Common myeloid progenitor, CD34-positive (primary cell): Measurements from ENCODE around the gene DENND6B.

ENCODE experiments used
- CTCF ChIA-PET: fragments of 350-600 bp; sonication (Branson Sonifier 250); formaldehyde crosslinking; loops from one replicate; lab custom pipeline; 2021; ENCODE audit warnings: antibody characterized with exemption; lab: Charles Lee
- POLR2A ChIA-PET: fragments of 350-600 bp; sonication (Branson Sonifier 250); formaldehyde crosslinking; loops from one replicate; lab custom pipeline; 2021; ENCODE audit warnings: antibody characterized with exemption; lab: Charles Lee
- DNase-seq, 3 donors: peaks; one replicate each; pipeline versions ENCODE4 v3.0.0 to v3.0.0-alpha.2; 2013
- H3K27ac ChIP-seq, 2 experiments: 1 replicate in 1 of 2; 2 replicates in 1 of 2; pipeline ENCODE4 v1.7.0; 2013; ENCODE audit warnings: inconsistent platforms in 2 of 2, low read length in 2 of 2, mild to moderate bottlenecking in 2 of 2, low read depth in 1 of 2, moderate library complexity in 1 of 2; ENCODE audit not compliant: severe bottlenecking in 2 of 2, insufficient read depth in 1 of 2, poor library complexity in 1 of 2
- H3K27me3 ChIP-seq, 5 experiments: replicated peaks in 2 of 5; 1 replicate in 3 of 5; 2 replicates in 2 of 5; pipeline versions ENCODE4 v1.6.1 to v1.7.0; 2013; ENCODE audit warnings: low read length in 4 of 5, mild to moderate bottlenecking in 2 of 5, moderate library complexity in 2 of 5, inconsistent platforms in 1 of 5; ENCODE audit not compliant: insufficient read depth in 5 of 5, control insufficient read depth in 4 of 5
- H3K36me3 ChIP-seq, 4 experiments: 1 replicate in 2 of 4; 2 replicates in 2 of 4; pipeline versions ENCODE4 v1.6.1 to v1.7.0; 2013; ENCODE audit warnings: low read length in 3 of 4, control low read depth in 1 of 4, mild to moderate bottlenecking in 1 of 4; ENCODE audit not compliant: control insufficient read depth in 4 of 4, insufficient read depth in 4 of 4
- H3K4me1 ChIP-seq, 4 experiments: 1 replicate in 3 of 4; 2 replicates in 1 of 4; pipeline versions ENCODE4 v1.6.1 to v1.7.1; 2013; ENCODE audit warnings: low read length in 3 of 4, mild to moderate bottlenecking in 3 of 4, control low read depth in 1 of 4, inconsistent platforms in 1 of 4, moderate library complexity in 1 of 4; ENCODE audit not compliant: control insufficient read depth in 4 of 4, insufficient read depth in 4 of 4; ENCODE audit errors: control extremely low read depth in 1 of 4
- H3K4me3 ChIP-seq, 7 experiments: 1 replicate in 4 of 7; 2 replicates in 3 of 7; pipeline versions ENCODE4 v1.5.1 to v1.7.0; 2013; ENCODE audit warnings: mild to moderate bottlenecking in 7 of 7, low read length in 6 of 7, moderate library complexity in 6 of 7, inconsistent platforms in 2 of 7, low read depth in 2 of 7, control low read depth in 1 of 7; ENCODE audit not compliant: insufficient read depth in 4 of 7, control insufficient read depth in 1 of 7; ENCODE audit errors: extremely low read depth in 1 of 7
- H3K9me3 ChIP-seq, 5 experiments: 1 replicate in 4 of 5; 2 replicates in 1 of 5; pipeline versions ENCODE4 v1.6.1 to v1.7.1; 2013; ENCODE audit warnings: low read length in 4 of 5, mild to moderate bottlenecking in 2 of 5, inconsistent platforms in 1 of 5, low read depth in 1 of 5, moderate library complexity in 1 of 5; ENCODE audit not compliant: control insufficient read depth in 4 of 5, insufficient read depth in 2 of 5; ENCODE audit errors: control extremely low read depth in 1 of 5
- WGBS: methylation state at CpG from one replicate; pipeline ENCODE4 v1.1.5; 2013; ENCODE audit not compliant: insufficient coverage; 5-methylcytosine and 5-hydroxymethylcytosine counted together

DENND6B gene

GRCh38 chr22:50309601-50309991, 17.2 kb downstream of the DENND6B start:
- Histone ChIP-seq H3K4me3 (peak overlapping the region in 1 of 7 experiments; percentile 52), H3K36me3 (peaks cover 0 to 5% (median 2%) of the 10 kb centered on the region in 4 experiments), H3K27me3 (no peaks in the 10 kb centered on the region), H3K9me3 (no peaks in the 10 kb centered on the region), H3K27ac (no peak overlapping the region), H3K4me1 (peaks cover 0 to 66% (median 59%) of the 10 kb centered on the region in 4 experiments)
- POLR2A ChIA-PET: no interaction called here
- 94% methylated on average over 6 of the region's 7 CpGs for WGBS
- CTCF ChIA-PET: interaction anchor here (0.5 to 2.1 kb wide), 4 partner anchors 12 to 28 kb away, joined by 3 to 8 read pairs (median 4); no protein-coding TSS in a partner anchor
- DNase-seq: no peak

DNA sequence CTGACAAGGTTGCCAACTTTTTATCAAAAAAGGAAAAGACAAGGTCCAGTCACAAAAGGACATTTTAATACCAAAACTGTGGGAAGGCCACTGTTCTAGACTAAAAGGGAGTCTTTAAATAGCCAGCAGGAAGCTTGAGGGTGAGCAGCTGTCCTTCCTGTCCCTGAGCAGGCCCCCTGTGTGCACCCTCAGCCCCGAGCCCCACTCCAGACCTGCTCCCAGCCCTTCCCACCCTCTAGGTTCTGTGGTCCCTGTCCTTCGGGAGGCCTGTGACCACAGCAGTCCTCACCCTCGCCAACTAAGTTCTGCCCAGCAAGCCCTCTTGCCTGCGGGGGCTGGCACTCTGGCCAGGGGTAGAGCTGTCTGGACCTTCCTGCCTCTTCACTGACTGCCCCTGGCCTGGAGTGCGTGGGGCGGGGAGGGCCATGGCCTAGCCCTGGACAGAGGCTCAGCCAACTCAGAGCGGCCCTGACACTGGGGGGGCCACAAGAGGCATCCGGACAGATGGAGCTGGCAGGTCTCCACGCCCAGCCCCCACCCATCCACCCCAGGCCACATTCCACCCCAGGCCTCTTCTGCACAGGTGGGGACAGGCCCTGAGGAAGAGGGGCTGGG, 17.7 kb downstream of the DENND6B start:
- WGBS: 70% methylated on average over 8 of the region's 9 CpGs
- H3K27me3 ChIP-seq: no peaks in the 10 kb centered on the region
- peaks cover 0 to 66% (median 59%) of the 10 kb centered on the region in 4 experiments for H3K4me1 ChIP-seq
- ChIA-PET POLR2A (no interaction called here), CTCF (interaction anchor here (1.1 to 2.1 kb wide), 3 partner anchors 15 to 27 kb away, joined by 3 to 8 read pairs (median 4); no protein-coding TSS in a partner anchor)
- H3K36me3 ChIP-seq: peaks cover 0 to 5% (median 2%) of the 10 kb centered on the region in 4 experiments
- no peaks in the 10 kb centered on the region for H3K9me3 ChIP-seq
- DNase-seq: peak in 1 of 3 donors; percentile 19
- peak overlapping the region in 1 of 2 experiments; percentile 28 for H3K27ac ChIP-seq
- peak overlapping the region in 3 of 7 experiments; percentile 3 to 52 (median 4) for H3K4me3 ChIP-seq

DNA sequence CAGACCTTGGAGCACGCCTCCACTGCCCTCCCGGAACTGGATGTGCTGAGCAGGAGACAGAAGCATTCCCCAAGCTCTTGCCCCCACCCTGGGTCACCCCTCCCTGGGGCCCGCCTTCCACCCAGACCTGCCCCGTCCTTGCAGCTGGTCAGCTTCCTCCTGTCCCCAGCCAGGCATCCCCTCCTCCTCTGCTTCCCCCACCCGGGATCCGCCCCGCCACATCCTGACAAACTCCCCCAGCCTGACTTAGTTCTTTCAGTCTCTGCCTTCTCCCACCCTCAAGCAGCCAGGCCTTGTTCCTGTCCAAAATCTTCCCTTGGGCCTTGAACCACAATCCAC, 18.2 kb downstream of the DENND6B start:
- WGBS: 7% methylated on average over 5 of the region's 7 CpGs
- ChIA-PET POLR2A (no interaction called here), CTCF (interaction anchor here (1.7 to 2.1 kb wide), 2 partner anchors 15 to 27 kb away, joined by 3 to 8 read pairs; no protein-coding TSS in a partner anchor)
- Histone ChIP-seq H3K27me3 (no peaks in the 10 kb centered on the region), H3K36me3 (peaks cover 0 to 5% (median 2%) of the 10 kb centered on the region in 4 experiments), H3K27ac (peak overlapping the region in 1 of 2 experiments; percentile 34), H3K9me3 (no peaks in the 10 kb centered on the region), H3K4me1 (peaks cover 0 to 66% (median 59%) of the 10 kb centered on the region in 4 experiments), H3K4me3 (peak overlapping the region in 3 of 7 experiments; percentile 4 to 52 (median 52))
- DNase-seq: peak in 1 of 3 donors; percentile 23

DNA sequence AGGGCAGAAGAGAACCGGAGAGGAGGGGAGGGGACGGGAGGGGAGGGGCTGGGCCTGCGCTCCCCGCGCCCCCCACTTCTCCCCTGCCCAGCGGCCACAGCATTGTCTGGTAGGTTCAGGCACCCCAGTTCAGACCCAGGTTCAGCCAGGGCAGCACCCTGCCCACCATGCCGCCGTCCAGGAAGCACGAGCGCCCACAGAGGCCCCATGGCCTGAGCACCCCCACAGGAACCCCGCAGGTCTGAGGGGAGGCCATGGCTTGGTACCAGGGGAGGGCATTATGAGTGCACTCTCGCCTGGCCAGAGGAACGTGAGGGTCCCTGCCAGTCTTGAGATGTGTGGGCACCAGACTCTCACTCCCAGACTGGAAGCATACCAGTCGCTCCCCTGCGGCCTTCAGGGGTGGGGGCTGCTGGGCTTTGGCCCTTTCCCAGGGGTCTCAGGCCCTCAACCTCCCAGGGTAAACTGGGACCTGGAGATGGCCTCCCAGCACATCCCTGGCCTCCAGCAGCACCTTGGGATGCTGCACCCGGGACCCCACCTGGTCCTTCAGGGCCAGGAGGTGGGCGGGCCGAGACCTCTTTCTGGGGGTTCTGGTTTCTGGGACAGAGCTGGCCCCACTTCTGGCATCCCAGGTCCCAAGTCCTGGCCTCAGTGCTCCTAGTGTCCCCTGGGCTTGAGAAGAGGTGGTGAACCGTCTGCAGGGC, 18.8 kb downstream of the DENND6B start:
- H3K36me3 ChIP-seq: peaks cover 0 to 5% (median 2%) of the 10 kb centered on the region in 4 experiments
- H3K4me1 ChIP-seq: peaks cover 0 to 68% (median 60%) of the 10 kb centered on the region in 4 experiments
- CTCF ChIA-PET: interaction anchor here (1.7 to 4.3 kb wide), 3 partner anchors 20 to 35 kb away, joined by 3 to 24 read pairs (median 15); partner anchors contain the start of gene DENND6B
- no peaks in the 10 kb centered on the region for H3K27me3 ChIP-seq
- H3K4me3 ChIP-seq: peak overlapping the region in 3 of 7 experiments; percentile 40 to 52 (median 52)
- peak overlapping the region in 1 of 2 experiments; percentile 34 for H3K27ac ChIP-seq
- no peaks in the 10 kb centered on the region for H3K9me3 ChIP-seq
- 27% methylated on average over 15 of the region's 19 CpGs for WGBS
- POLR2A ChIA-PET: interaction anchor here (1.4 to 2.2 kb wide), 2 partner anchors 14 to 18 kb away, joined by 5 to 6 read pairs; no protein-coding TSS in a partner anchor
- peak in 1 of 3 donors; percentile 50 for DNase-seq

DNA sequence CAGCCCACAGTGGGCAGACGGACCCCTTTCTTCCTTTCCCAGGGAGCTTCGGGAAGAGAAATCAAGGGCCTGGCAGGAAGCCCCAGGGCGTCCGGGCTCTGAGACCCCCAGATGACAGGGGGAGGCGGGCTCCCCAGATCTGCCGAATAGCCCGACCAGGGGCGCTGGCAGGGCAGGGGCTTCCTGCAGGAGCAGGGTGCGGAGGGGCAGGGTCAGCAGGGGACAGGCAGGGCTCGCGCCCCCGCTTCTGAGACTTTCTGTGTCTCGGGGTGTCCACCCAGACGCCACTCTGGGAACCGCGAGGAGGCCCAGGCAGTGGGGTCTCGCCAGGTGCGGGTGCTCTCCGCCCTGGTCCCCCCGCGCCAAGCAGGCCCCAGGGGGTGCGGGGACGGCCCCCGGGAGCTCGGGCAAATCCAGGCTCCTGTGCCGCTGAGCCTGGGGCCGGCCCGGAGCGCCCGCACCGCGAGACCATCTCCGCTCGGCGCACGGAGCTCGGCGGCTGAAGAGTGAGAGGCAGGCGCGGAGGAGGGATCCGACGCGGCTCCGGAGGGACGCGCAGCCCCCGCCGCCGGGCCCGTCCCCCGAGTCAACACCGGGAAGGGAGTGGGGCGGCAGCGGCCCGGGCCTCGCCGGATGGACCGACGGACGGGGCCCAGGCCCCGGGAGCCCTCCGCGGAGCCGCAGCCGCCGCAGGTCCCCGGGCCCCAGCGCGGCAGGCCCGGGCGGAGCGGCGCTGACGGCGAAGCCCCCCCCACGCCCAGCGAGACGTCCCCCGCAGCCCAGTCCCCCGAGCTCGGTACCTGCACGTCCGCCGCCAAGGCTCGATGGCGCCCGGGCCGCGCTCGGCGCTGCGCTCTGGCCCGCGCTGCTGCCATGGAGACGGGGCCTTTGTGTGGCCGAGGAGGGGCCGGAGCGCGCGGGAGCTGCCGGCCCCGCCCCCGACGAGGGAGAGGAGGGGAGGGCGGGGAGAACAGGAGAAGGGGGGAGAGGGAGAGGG, 19.8 kb downstream of the DENND6B start, which contains the start of gene PLXNB2:
TSS of gene PLXNB2 (minus strand) at position 894 of the 997 bp plus-strand sequence. CDS start 17,062 bp downstream, outside the sequence.
- CTCF ChIA-PET: interaction anchor here (0.6 to 5.3 kb wide), 7 partner anchors 10 to 54 kb away, joined by 3 to 37 read pairs (median 9); partner anchors contain the start of gene DENND6B
- DNase-seq: peak; percentile 52 to 76 (median 71)
- peak within 1 kb of the TSS; percentile 40 to 71 for H3K27ac ChIP-seq
- no peaks in the 10 kb centered on the region for H3K9me3 ChIP-seq
- H3K4me1 ChIP-seq: peaks cover 0 to 75% (median 66%) of the 10 kb centered on the region in 4 experiments
- no peaks in the 10 kb centered on the region for H3K27me3 ChIP-seq
- 0% methylated on average over 70 of the region's 105 CpGs for WGBS
- peak within 1 kb of the TSS; percentile 59 to 86 (median 80) for H3K4me3 ChIP-seq
- POLR2A ChIA-PET: interaction anchor here (0.5 to 6.2 kb wide), 5 partner anchors 8 to 31 kb away, joined by 3 to 33 read pairs (median 5); no protein-coding TSS in a partner anchor
- H3K36me3 ChIP-seq: peaks cover 0 to 4% (median 2%) of the 10 kb centered on the region in 4 experiments
